ENCODE measurements around the gene MRPL44. TPM values are rescaled to one million over a fixed set of nuclear protein-coding genes. Genes with fewer than 3 reads are reported as not detected.

The MRPL44 gene
- total RNA-seq, 4 donors from 2014 or later = 18.3 to 24.7 (median 19.6) TPM

GRCh38 chr2:224014336-224014735 lies 57.1 kb downstream of the MRPL44 start:
- TF ChIP-seq POLR2A (IDR thresholded peaks at IDR 0.05; ENCODE audit: low read depth) (no peak), EP300 (IDR thresholded peaks at IDR 0.05) (no peak), POLR2AphosphoS5 (IDR thresholded peaks at IDR 0.05) (no peak), CTCF (IDR thresholded peaks at IDR 0.05) (no peak)
- no peak overlapping the region for H3K27ac ChIP-seq (replicated peaks in 1 of 4)
- H3K36me3 ChIP-seq = no peaks in the 10 kb centered on the region
- H3K4me1 ChIP-seq = peaks cover 0 to 5% (median 0%) of the 10 kb centered on the region in 4 donors
- WGBS = 91% methylated on average over 4 of the region's 4 CpGs
- no peak for DNase-seq (ENCODE audit: extremely low spot score)
- no peak overlapping the region for H3K4me3 ChIP-seq
- H3K27me3 ChIP-seq = no peaks in the 10 kb centered on the region
- intact Hi-C loops (cut with DNase I) = no loop called here
- H3K9me3 ChIP-seq = no peaks in the 10 kb centered on the region

- Histone ChIP-seq H3K27ac (replicated peaks in 1 of 4) (no peak overlapping the region), H3K36me3 (no peaks in the 10 kb centered on the region), H3K4me1 (no peaks in the 10 kb centered on the region), H3K4me3 (no peak overlapping the region), H3K27me3 (no peaks in the 10 kb centered on the region), H3K9me3 (no peaks in the 10 kb centered on the region)
- intact Hi-C loops (cut with DNase I) = no loop called here
- TF ChIP-seq POLR2AphosphoS5 (IDR thresholded peaks at IDR 0.05) = no peak
- TF ChIP-seq EP300 (IDR thresholded peaks at IDR 0.05) = no peak
- TF ChIP-seq POLR2A (IDR thresholded peaks at IDR 0.05; ENCODE audit: low read depth) = no peak
- TF ChIP-seq CTCF (IDR thresholded peaks at IDR 0.05) = no peak
- WGBS = 81% methylated on average over 3 of the region's 3 CpGs
- DNase-seq (ENCODE audit: extremely low spot score) = no peak
These were observed 59.7 kb downstream of the MRPL44 start for GRCh38 chr2:224016963-224017362.

Other genes starting within 250 kb of the MRPL44 start
- gene AP1S3, start 119.9 kb upstream of the MRPL44 start, total RNA-seq = 1 to 10 TPM in 2 of 4 donors, under 1 TPM in 2; 0.40 to 2.7 (median 0.85) TPM
- gene WDFY1, start 12.1 kb upstream of the MRPL44 start, total RNA-seq = 10 to 100 TPM; 19.4 to 29.2 (median 24.7) TPM
- 100 to 1,000 TPM in 1 of 4 donors, 10 to 100 TPM in 3; 20.4 to 126 (median 42.1) TPM for gene SERPINE2, start 81.8 kb downstream of the MRPL44 start, total RNA-seq